Ovary (tissue), 3 donors: ENCODE data around the gene MYOCOS.

Source experiments
- CTCF ChIP-seq, 3 donors: fragments of 450-650 bp in 2 of 3; fragments of 200-600 bp in 1 of 3; IDR thresholded peaks; one replicate each; pipeline versions ENCODE4 v1.5.1 to v1.8.0; 2016 to 2022; ENCODE audit warnings: antibody characterized with exemption in 3 of 3, mild to moderate bottlenecking in 1 of 3
- EP300 ChIP-seq: sonication (generic); formaldehyde crosslinking; IDR thresholded peaks from one replicate; pipeline ENCODE4 v1.6.1; 2017; ENCODE audit warnings: antibody characterized with exemption
- POLR2A ChIP-seq: fragments of 450-650 bp; IDR thresholded peaks from one replicate; pipeline ENCODE4 v1.6.1; 2017; ENCODE audit warnings: antibody characterized with exemption, mild to moderate bottlenecking, moderate library complexity
- donor health status: DM: no; HTN: no; CAD: no.

GRCh38 chr1:171597203-171597602 lies 24.8 kb upstream of the MYOCOS start:
- TF ChIP-seq CTCF (IDR thresholded peaks at IDR 0.05) (no peak), POLR2A (no peak), EP300 (no peak)
